ENCODE data around the gene IFNL4. TPM values are rescaled to one million over a fixed set of nuclear protein-coding genes. Genes with fewer than 3 reads are reported as not detected.

The IFNL4 gene
- total and polyA plus RNA-seq, 8 donors, result not detected

- DNase-seq, result no peak
These were observed 51.6 kb downstream of the IFNL4 start, which contains the start of gene NCCRP1 for GRCh38 chr19:39196860-39197562. TSS of gene NCCRP1 (plus strand) at chr19:39196964. CDS start at chr19:39196983, 19 bp downstream.

DNA sequence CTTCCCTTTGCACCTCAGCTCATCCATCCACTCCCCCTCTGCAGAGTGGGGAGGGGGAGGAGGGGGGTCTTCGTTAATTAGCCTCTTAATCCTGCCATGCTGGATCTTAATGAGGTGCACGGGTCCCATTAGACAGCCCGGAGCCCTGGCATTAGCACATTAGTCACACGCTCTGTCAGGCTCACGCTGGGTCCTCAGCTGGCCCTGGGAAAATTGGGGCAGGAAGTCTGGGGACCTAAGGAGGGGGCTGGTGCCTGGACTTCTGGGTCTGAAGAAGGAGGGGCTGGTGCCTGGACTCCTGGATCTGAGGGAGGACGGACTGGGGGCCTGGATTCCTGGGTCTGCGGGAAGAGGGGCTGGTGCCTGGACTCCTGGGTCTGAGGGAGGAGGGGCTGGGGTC is 52.3 kb downstream of the IFNL4 start:
- Histone ChIP-seq H3K4me3 (no peak overlapping the region), H3K27me3 (peaks cover 24 to 81% of the 10 kb centered on the region in 2 donors), H3K36me3 (no peaks in the 10 kb centered on the region), H3K27ac (no peak overlapping the region), H3K9me3 (no peaks in the 10 kb centered on the region), H3K4me1 (peaks cover 0 to 5% of the 10 kb centered on the region in 2 donors)
- TF ChIP-seq, protein P1, sequence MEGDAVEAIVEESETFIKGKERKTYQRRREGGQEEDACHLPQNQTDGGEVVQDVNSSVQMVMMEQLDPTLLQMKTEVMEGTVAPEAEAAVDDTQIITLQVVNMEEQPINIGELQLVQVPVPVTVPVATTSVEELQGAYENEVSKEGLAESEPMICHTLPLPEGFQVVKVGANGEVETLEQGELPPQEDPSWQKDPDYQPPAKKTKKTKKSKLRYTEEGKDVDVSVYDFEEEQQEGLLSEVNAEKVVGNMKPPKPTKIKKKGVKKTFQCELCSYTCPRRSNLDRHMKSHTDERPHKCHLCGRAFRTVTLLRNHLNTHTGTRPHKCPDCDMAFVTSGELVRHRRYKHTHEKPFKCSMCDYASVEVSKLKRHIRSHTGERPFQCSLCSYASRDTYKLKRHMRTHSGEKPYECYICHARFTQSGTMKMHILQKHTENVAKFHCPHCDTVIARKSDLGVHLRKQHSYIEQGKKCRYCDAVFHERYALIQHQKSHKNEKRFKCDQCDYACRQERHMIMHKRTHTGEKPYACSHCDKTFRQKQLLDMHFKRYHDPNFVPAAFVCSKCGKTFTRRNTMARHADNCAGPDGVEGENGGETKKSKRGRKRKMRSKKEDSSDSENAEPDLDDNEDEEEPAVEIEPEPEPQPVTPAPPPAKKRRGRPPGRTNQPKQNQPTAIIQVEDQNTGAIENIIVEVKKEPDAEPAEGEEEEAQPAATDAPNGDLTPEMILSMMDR (IDR thresholded peaks at IDR 0.05), result no peak
- DNase-seq (no peak), ATAC-seq (no peak)
- intact Hi-C loops (cut with DNase I), result no loop called here

More at GRCh38 chr19:39196860-39197562, 51.6 kb downstream of the IFNL4 start, which contains the start of gene NCCRP1:
- H3K36me3 ChIP-seq, result no peaks in the 10 kb centered on the region
- H3K9me3 ChIP-seq, result no peaks in the 10 kb centered on the region
- intact Hi-C loops (cut with DNase I), result no loop called here
- TF ChIP-seq, protein P1 (IDR thresholded peaks at IDR 0.05), result no peak
- H3K27ac ChIP-seq, result no peak within 1 kb of the TSS
- H3K27me3 ChIP-seq, result peaks cover 24 to 87% of the 10 kb centered on the region in 2 donors
- ATAC-seq, result no peak
- peaks cover 0 to 5% of the 10 kb centered on the region in 2 donors for H3K4me1 ChIP-seq
- no peak within 1 kb of the TSS for H3K4me3 ChIP-seq

Other genes with a start within 250 kb of the IFNL4 start
- gene FBXO27, start 216.3 kb downstream of the IFNL4 start, total RNA-seq, result 10 to 100 TPM; 11.4 to 11.9 TPM
- gene FBXO27, start 216.3 kb downstream of the IFNL4 start, polyA plus RNA-seq (ENCODE audit: insufficient read length in 6 of 6), result 1 to 10 TPM; 3.3 to 4.7 (median 3.7) TPM
- gene ACP7, start 164.5 kb downstream of the IFNL4 start, total RNA-seq, result not detected
- under 1 TPM; 0.13 to 0.23 (median 0.18) TPM for gene ACP7, start 164.5 kb downstream of the IFNL4 start, polyA plus RNA-seq (ENCODE audit: insufficient read length in 6 of 6)
- gene PAK4, start 123.1 kb downstream of the IFNL4 start, total RNA-seq, result 10 to 100 TPM; 43.9 to 46.0 TPM
- 10 to 100 TPM; 40.9 to 62.3 (median 54.3) TPM for gene PAK4, start 123.1 kb downstream of the IFNL4 start, polyA plus RNA-seq (ENCODE audit: insufficient read length in 6 of 6)
- gene NCCRP1, start 51.9 kb downstream of the IFNL4 start, total RNA-seq, result not detected
- under 1 TPM; 0.17 to 0.30 (median 0.22) TPM for gene NCCRP1, start 51.9 kb downstream of the IFNL4 start, polyA plus RNA-seq (ENCODE audit: insufficient read length in 6 of 6)
- gene SYCN, start 44.6 kb downstream of the IFNL4 start, total RNA-seq, result not detected
- not detected for gene SYCN, start 44.6 kb downstream of the IFNL4 start, polyA plus RNA-seq (ENCODE audit: insufficient read length in 6 of 6)
- not detected for gene IFNL3, start 3.9 kb downstream of the IFNL4 start, total RNA-seq
- gene IFNL3, start 3.9 kb downstream of the IFNL4 start, polyA plus RNA-seq (ENCODE audit: insufficient read length in 6 of 6), result not detected
- not detected for gene IFNL2, start 19.5 kb upstream of the IFNL4 start, total RNA-seq
- not detected for gene IFNL2, start 19.5 kb upstream of the IFNL4 start, polyA plus RNA-seq (ENCODE audit: insufficient read length in 6 of 6)
- gene IFNL1, start 47.6 kb upstream of the IFNL4 start, total RNA-seq, result not detected
- not detected for gene IFNL1, start 47.6 kb upstream of the IFNL4 start, polyA plus RNA-seq (ENCODE audit: insufficient read length in 6 of 6)
- 1 to 10 TPM; 1.0 to 2.3 TPM for gene LRFN1, start 72.0 kb upstream of the IFNL4 start, total RNA-seq
- gene LRFN1, start 72.0 kb upstream of the IFNL4 start, polyA plus RNA-seq (ENCODE audit: insufficient read length in 6 of 6), result 1 to 10 TPM; 1.2 to 2.9 (median 1.9) TPM
- 100 to 1,000 TPM in 1 of 2 donors, 10 to 100 TPM in 1; 53.8 to 136 TPM for gene GMFG, start 87.2 kb upstream of the IFNL4 start, total RNA-seq
- gene GMFG, start 87.2 kb upstream of the IFNL4 start, polyA plus RNA-seq (ENCODE audit: insufficient read length in 6 of 6), result 10 to 100 TPM; 46.1 to 59.4 (median 51.6) TPM
- gene SAMD4B, start 93.6 kb upstream of the IFNL4 start, total RNA-seq, result 10 to 100 TPM; 74.1 to 77.0 TPM
- gene SAMD4B, start 93.6 kb upstream of the IFNL4 start, polyA plus RNA-seq (ENCODE audit: insufficient read length in 6 of 6), result 100 to 1,000 TPM in 5 of 6 donors, 10 to 100 TPM in 1; 92.2 to 127 (median 111) TPM
- gene PAF1, start 142.2 kb upstream of the IFNL4 start, total RNA-seq, result 10 to 100 TPM; 31.0 to 36.1 TPM
- gene PAF1, start 142.2 kb upstream of the IFNL4 start, polyA plus RNA-seq (ENCODE audit: insufficient read length in 6 of 6), result 10 to 100 TPM; 57.5 to 70.4 (median 67.0) TPM
- 10 to 100 TPM; 29.7 to 32.7 TPM for gene MED29, start 142.5 kb upstream of the IFNL4 start, total RNA-seq
- 10 to 100 TPM; 28.7 to 43.4 (median 34.3) TPM for gene MED29, start 142.5 kb upstream of the IFNL4 start, polyA plus RNA-seq (ENCODE audit: insufficient read length in 6 of 6)
- gene ZFP36, start 158.0 kb upstream of the IFNL4 start, total RNA-seq, result 100 to 1,000 TPM; 165 to 172 TPM
- gene ZFP36, start 158.0 kb upstream of the IFNL4 start, polyA plus RNA-seq (ENCODE audit: insufficient read length in 6 of 6), result 100 to 1,000 TPM in 2 of 6 donors, 10 to 100 TPM in 4; 25.4 to 295 (median 91.4) TPM
- gene PLEKHG2, start 163.8 kb upstream of the IFNL4 start, total RNA-seq, result 10 to 100 TPM; 39.5 to 50.8 TPM
- 100 to 1,000 TPM in 3 of 6 donors, 10 to 100 TPM in 3; 80.0 to 118 (median 96.4) TPM for gene PLEKHG2, start 163.8 kb upstream of the IFNL4 start, polyA plus RNA-seq (ENCODE audit: insufficient read length in 6 of 6)
- 1,000 to 10,000 TPM; 1,507 to 1,549 TPM for gene RPS16, start 187.1 kb upstream of the IFNL4 start, total RNA-seq
- gene RPS16, start 187.1 kb upstream of the IFNL4 start, polyA plus RNA-seq (ENCODE audit: insufficient read length in 6 of 6), result 1,000 to 10,000 TPM; 1,386 to 1,755 (median 1,492) TPM
- gene SUPT5H, start 196.7 kb upstream of the IFNL4 start, total RNA-seq, result 100 to 1,000 TPM in 1 of 2 donors, 10 to 100 TPM in 1; 93.6 to 102 TPM
- gene SUPT5H, start 196.7 kb upstream of the IFNL4 start, polyA plus RNA-seq (ENCODE audit: insufficient read length in 6 of 6), result 100 to 1,000 TPM; 118 to 152 (median 140) TPM
- gene TIMM50, start 232.0 kb upstream of the IFNL4 start, total RNA-seq, result 10 to 100 TPM; 46.0 to 60.3 TPM
- gene TIMM50, start 232.0 kb upstream of the IFNL4 start, polyA plus RNA-seq (ENCODE audit: insufficient read length in 6 of 6), result 10 to 100 TPM; 59.0 to 76.0 (median 71.7) TPM

Data from left lung (tissue), 10 donors.